Measurements from ENCODE around the gene USE1. TPM values are rescaled to one million over a fixed set of nuclear protein-coding genes. Genes with fewer than 3 reads are reported as not detected.

Gene USE1
- total RNA-seq, 4 donors from 2014 or later, result 16.6 to 25.5 (median 23.8) TPM

GRCh38 chr19:17235300-17235970 is 20.3 kb downstream of the USE1 start:
- no peak for DNase-seq (ENCODE audit: low spot score in 2 of 2)
- no peak overlapping the region for H3K4me3 ChIP-seq (ENCODE audit: low read depth, poor library complexity, severe bottlenecking)
- WGBS, 2 donors, result 30 to 37% methylated on average over 7 to 18 of the region's 80 CpGs

GRCh38 chr19:17235971-17236777 is 21.0 kb downstream of the USE1 start:
- intact Hi-C loops (cut with DNase I; ENCODE audit: low total_unique reads), result no loop called here
- no peak for DNase-seq (ENCODE audit: low spot score in 2 of 2)
- no peak overlapping the region for H3K4me3 ChIP-seq (ENCODE audit: low read depth, poor library complexity, severe bottlenecking)
- 10 to 38% methylated on average over 4 to 8 of the region's 27 CpGs for WGBS, 2 donors
- TF ChIP-seq CTCF (IDR thresholded peaks at IDR 0.05), result no peak
- no peak for TF ChIP-seq POLR2A (IDR thresholded peaks at IDR 0.05)

More at GRCh38 chr19:17235300-17235970, 20.3 kb downstream of the USE1 start:
- TF ChIP-seq POLR2A (IDR thresholded peaks at IDR 0.05), result no peak
- TF ChIP-seq CTCF (IDR thresholded peaks at IDR 0.05), result no peak
- intact Hi-C loops (cut with DNase I; ENCODE audit: low total_unique reads), result no loop called here

DNA sequence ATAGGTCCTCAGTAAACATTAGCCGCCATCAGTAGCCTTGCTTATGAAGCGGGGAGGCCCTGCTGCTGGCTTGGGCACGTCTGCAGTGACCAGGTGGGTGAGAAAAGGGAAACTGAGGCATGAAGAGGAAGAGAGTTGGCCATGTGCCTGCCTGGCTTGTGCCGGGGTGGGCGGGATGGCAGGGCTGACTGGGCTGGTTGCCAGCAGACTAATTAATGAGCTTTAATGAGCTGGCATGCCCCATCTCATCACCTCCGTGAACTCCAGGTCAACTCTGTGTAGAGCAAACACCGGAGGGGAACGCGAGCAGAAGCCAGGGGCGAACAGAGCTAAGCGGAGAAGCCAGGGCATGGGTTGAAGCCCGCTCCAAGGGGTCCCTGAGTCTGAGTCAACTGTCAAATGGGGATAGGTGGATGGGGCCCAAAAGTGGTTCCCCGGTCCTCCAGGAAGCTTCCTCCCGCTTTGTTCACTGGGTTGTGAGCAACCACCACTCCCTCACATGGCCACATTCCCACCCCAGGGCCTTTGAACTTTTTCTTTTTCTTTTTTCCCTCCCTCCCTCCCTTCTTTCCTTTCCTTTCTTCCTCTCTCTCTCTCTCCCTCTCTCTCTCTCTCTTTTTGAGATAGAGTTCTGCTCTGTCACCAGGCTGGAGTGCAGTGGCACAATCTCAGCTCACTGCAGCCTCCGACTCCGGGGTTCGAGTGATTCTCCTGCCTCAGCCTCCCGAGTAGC is 21.8 kb downstream of the USE1 start:
- 80 to 83% methylated on average over 18 of the region's 18 CpGs for WGBS, 2 donors
- no peak for DNase-seq (ENCODE audit: low spot score in 2 of 2)
- TF ChIP-seq POLR2A (IDR thresholded peaks at IDR 0.05) (no peak), CTCF (IDR thresholded peaks at IDR 0.05) (no peak)
- H3K4me3 ChIP-seq (ENCODE audit: low read depth, poor library complexity, severe bottlenecking), result no peak overlapping the region
- intact Hi-C loops (cut with DNase I; ENCODE audit: low total_unique reads), result no loop called here

GRCh38 chr19:17237747-17238706 is 22.9 kb downstream of the USE1 start:
- intact Hi-C loops (cut with DNase I; ENCODE audit: low total_unique reads), result no loop called here
- DNase-seq (ENCODE audit: low spot score in 2 of 2), result no peak
- H3K4me3 ChIP-seq (ENCODE audit: low read depth, poor library complexity, severe bottlenecking), result no peak overlapping the region
- WGBS, 2 donors, result 88 to 91% methylated on average over 13 of the region's 13 CpGs
- TF ChIP-seq CTCF (IDR thresholded peaks at IDR 0.05), result no peak
